Endodermal cell (in vitro differentiated cells): ENCODE data around the gene PPL. TPM values are rescaled to one million over a fixed set of nuclear protein-coding genes. Genes with fewer than 3 reads are reported as not detected.

Experiments used
- DNase-seq: peaks from one replicate; pipeline ENCODE4 v3.0.0-alpha.2; 2017
- H3K27ac ChIP-seq: 2 replicates; pipeline ENCODE4 v1.5.1; 2013; ENCODE audit warnings: mild to moderate bottlenecking, low read depth, low read length, moderate library complexity
- H3K27me3 ChIP-seq: 2 replicates; pipeline ENCODE4 v1.6.1; 2013; ENCODE audit warnings: mild to moderate bottlenecking, low read length, moderate library complexity; ENCODE audit not compliant: insufficient read depth, control insufficient read depth, poor library complexity, severe bottlenecking
- H3K36me3 ChIP-seq: 2 replicates; pipeline ENCODE4 v1.7.0; 2013; ENCODE audit warnings: mild to moderate bottlenecking, low read length, moderate library complexity; ENCODE audit not compliant: control insufficient read depth, insufficient read depth
- H3K4me1 ChIP-seq: one replicate; pipeline ENCODE4 v1.7.0; 2013; ENCODE audit warnings: low read length; ENCODE audit not compliant: control insufficient read depth, insufficient read depth
- H3K4me3 ChIP-seq: 2 replicates; pipeline ENCODE4 v1.5.1; 2013; ENCODE audit warnings: mild to moderate bottlenecking, low read length, moderate library complexity
- H3K9ac ChIP-seq: 2 replicates; pipeline ENCODE4 v1.6.1; 2013; ENCODE audit warnings: mild to moderate bottlenecking, low read length, moderate library complexity; ENCODE audit not compliant: poor library complexity, severe bottlenecking; ENCODE audit errors: extremely low read depth
- H3K9me3 ChIP-seq: 2 replicates; pipeline ENCODE4 v1.6.1; 2013; ENCODE audit warnings: mild to moderate bottlenecking, low read length, moderate library complexity; ENCODE audit not compliant: control insufficient read depth
- H3K27ac Mint-ChIP-seq: 2 replicates; pipeline ENCODE4 v1.8.0; 2020; ENCODE audit warnings: mixed read lengths
- H3K27me3 Mint-ChIP-seq: 2 replicates; pipeline ENCODE4 v1.8.0; 2021; ENCODE audit warnings: mild to moderate bottlenecking, mixed read lengths; ENCODE audit not compliant: insufficient read depth
- H3K36me3 Mint-ChIP-seq: 2 replicates; pipeline ENCODE4 v1.8.0; 2020; ENCODE audit warnings: low read depth, mixed read lengths
- H3K4me1 Mint-ChIP-seq: 2 replicates; pipeline ENCODE4 v1.8.0; 2020; ENCODE audit warnings: mixed read lengths
- H3K4me3 Mint-ChIP-seq: 2 replicates; pipeline ENCODE4 v1.8.0; 2020; ENCODE audit warnings: mild to moderate bottlenecking, moderate library complexity, mixed read lengths
- H3K9me3 Mint-ChIP-seq: 2 replicates; pipeline ENCODE4 v1.8.0; 2020; ENCODE audit warnings: mild to moderate bottlenecking, mixed read lengths
- WGBS, 2 experiments: methylation state at CpG; one replicate each; pipeline versions ENCODE4 v1.1.5 to v1.1.7; 2013; ENCODE audit warnings: missing lambda C conversion rate in 2 of 2, mixed read lengths in 1 of 2; ENCODE audit not compliant: insufficient coverage in 1 of 2, insufficient read length in 1 of 2; 5-methylcytosine and 5-hydroxymethylcytosine counted together
- total RNA-seq, 2 donors: library from RNA; stranded (reverse); fragmentation: NEBNext Ultra II Directional in 1 of 2; extraction: Animal tissue kit (Norgen Biotek cat#: 25700) in 1 of 2; gene quantifications; 2 replicates in 1 of 2; 3 replicates in 1 of 2; pipeline ENCODE4 v1.2.1, GENCODE V29; 2021
- TF ChIP-seq, protein P1 (sequence below): fragments of 200-600 bp; sonication (generic); conservative IDR thresholded peaks from 2 replicates; pipeline ENCODE4 v1.5.0; 2021; ENCODE audit warnings: antibody characterized with exemption, mild to moderate bottlenecking

The PPL gene
- total RNA-seq, 2 donors from 2014 or later = 37.8 to 48.5 TPM

DNA sequence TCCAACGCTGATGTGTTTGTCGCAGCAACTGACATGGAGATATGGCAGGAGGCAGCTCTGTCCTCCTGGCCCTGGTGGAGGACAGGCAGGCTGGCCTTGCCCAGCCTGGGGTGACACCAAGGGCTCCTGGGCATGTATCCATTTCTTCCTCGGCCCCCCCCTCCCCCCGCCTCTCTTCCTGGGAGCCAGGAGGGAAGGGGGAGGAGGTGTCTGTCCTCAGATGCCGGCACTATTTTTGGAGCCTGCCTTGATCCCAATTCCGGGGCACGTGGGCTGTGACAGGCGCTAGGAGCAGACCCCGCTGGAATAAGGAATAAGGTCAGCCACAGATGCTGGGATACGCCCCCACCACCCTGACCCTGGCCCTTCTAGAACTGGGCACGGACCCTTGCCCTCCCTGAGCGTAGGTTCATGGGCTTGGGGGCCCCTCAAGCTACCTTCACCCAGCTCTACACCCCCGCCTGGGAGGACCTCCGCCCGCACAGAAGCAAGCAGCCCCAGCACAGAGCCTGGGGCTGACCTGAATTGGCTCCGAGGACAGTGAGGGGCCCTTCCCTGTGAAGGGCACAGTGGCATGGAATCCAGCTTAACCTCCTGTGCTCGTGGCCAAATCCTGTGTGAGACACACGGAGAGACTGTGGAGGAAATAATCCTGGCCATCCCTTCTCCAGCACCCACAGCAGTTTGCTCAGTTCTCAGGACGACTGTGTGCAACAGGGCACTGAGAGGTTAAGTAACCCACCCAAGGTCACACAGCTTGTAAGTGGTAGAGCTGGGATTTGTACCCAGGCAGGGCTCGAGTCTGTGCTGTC is 45.3 kb upstream of the PPL start:
- H3K4me3 ChIP-seq = no peak overlapping the region
- no peak overlapping the region for H3K27ac ChIP-seq
- peaks cover 17% of the 10 kb centered on the region for H3K27me3 ChIP-seq
- H3K9ac ChIP-seq = no peak overlapping the region
- no peak for DNase-seq
- TF ChIP-seq, protein P1, sequence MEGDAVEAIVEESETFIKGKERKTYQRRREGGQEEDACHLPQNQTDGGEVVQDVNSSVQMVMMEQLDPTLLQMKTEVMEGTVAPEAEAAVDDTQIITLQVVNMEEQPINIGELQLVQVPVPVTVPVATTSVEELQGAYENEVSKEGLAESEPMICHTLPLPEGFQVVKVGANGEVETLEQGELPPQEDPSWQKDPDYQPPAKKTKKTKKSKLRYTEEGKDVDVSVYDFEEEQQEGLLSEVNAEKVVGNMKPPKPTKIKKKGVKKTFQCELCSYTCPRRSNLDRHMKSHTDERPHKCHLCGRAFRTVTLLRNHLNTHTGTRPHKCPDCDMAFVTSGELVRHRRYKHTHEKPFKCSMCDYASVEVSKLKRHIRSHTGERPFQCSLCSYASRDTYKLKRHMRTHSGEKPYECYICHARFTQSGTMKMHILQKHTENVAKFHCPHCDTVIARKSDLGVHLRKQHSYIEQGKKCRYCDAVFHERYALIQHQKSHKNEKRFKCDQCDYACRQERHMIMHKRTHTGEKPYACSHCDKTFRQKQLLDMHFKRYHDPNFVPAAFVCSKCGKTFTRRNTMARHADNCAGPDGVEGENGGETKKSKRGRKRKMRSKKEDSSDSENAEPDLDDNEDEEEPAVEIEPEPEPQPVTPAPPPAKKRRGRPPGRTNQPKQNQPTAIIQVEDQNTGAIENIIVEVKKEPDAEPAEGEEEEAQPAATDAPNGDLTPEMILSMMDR = no peak
- Mint-ChIP-seq H3K27ac (no peak overlapping the region), H3K9me3 (no peaks in the 10 kb centered on the region), H3K4me3 (no peak overlapping the region), H3K27me3 (peaks cover 24% of the 10 kb centered on the region), H3K36me3 (no peaks in the 10 kb centered on the region), H3K4me1 (no peaks in the 10 kb centered on the region)
- no peaks in the 10 kb centered on the region for H3K36me3 ChIP-seq
- H3K9me3 ChIP-seq = no peaks in the 10 kb centered on the region
- 81 to 85% methylated on average over 10 to 19 of the region's 20 CpGs for WGBS, 2 experiments
- no peaks in the 10 kb centered on the region for H3K4me1 ChIP-seq

DNA sequence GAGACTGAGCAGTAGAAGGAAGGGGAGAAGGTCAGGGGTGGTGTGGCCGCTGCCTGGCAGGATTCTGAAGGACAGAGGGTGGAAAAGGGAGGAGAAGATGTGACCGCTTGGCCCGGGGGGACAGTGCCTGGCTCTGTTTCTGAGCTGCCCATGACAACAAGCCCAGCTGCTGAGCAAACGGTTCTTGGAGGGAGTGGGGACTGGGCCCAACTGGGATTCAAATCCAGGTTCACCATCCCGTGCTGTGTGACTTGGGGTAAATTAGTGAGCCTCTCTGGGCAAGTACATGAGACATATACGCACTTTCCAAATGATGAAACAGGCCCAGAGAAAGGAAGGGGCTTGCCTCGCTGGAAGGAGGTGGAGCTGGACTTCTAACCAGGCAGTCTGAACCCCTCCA is 44.5 kb upstream of the PPL start:
- no peaks in the 10 kb centered on the region for H3K36me3 ChIP-seq
- H3K27me3 ChIP-seq = peaks cover 9% of the 10 kb centered on the region
- Mint-ChIP-seq H3K27me3 (peaks cover 16% of the 10 kb centered on the region), H3K27ac (no peak overlapping the region), H3K36me3 (no peaks in the 10 kb centered on the region), H3K9me3 (no peaks in the 10 kb centered on the region), H3K4me1 (no peaks in the 10 kb centered on the region), H3K4me3 (no peak overlapping the region)
- no peak for DNase-seq
- H3K9ac ChIP-seq = no peak overlapping the region
- no peak overlapping the region for H3K27ac ChIP-seq
- TF ChIP-seq, protein P1 = no peak
- no peaks in the 10 kb centered on the region for H3K9me3 ChIP-seq
- WGBS, 2 experiments = 89 to 90% methylated on average over 4 to 7 of the region's 7 CpGs
- H3K4me1 ChIP-seq = no peaks in the 10 kb centered on the region
- H3K4me3 ChIP-seq = no peak overlapping the region

DNA sequence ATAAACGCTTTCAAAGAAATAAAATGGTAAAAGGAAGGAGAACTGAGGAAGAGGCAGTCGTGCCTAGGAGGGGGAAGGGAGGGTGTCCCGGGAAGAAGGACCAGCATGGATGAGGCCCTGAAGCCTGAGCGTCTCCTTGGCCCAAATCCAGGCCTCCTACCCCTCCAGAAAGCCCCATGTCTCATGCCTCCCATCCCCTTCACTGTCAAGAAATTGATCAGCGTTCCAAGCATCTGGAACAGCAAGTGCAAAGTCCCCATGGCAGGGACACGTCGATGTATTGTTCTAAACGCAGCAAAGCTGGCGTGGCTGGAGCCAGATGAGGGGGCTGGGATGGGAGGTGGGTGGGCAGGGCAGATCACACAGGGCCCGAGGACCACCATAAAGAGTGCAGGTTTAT is 43.7 kb upstream of the PPL start:
- no peaks in the 10 kb centered on the region for H3K36me3 ChIP-seq
- peaks cover under 1% of the 10 kb centered on the region for H3K27me3 ChIP-seq
- no peaks in the 10 kb centered on the region for H3K4me1 Mint-ChIP-seq
- H3K36me3 Mint-ChIP-seq = no peaks in the 10 kb centered on the region
- H3K4me3 Mint-ChIP-seq = no peak overlapping the region
- no peak overlapping the region for H3K27ac ChIP-seq
- no peak overlapping the region for H3K27ac Mint-ChIP-seq
- no peak overlapping the region for H3K9ac ChIP-seq
- DNase-seq = no peak
- H3K27me3 Mint-ChIP-seq = peaks cover 9% of the 10 kb centered on the region
- H3K9me3 Mint-ChIP-seq = no peaks in the 10 kb centered on the region
- no peaks in the 10 kb centered on the region for H3K4me1 ChIP-seq
- no peaks in the 10 kb centered on the region for H3K9me3 ChIP-seq
- TF ChIP-seq, protein P1 = no peak
- no peak overlapping the region for H3K4me3 ChIP-seq
- 87 to 90% methylated on average over 5 to 10 of the region's 10 CpGs for WGBS, 2 experiments
